ENCODE data around the gene BCORL1. TPM values are rescaled to one million over a fixed set of nuclear protein-coding genes. Genes with fewer than 3 reads are reported as not detected.
A peak's percentile ranks its signal among the peaks of the same experiment; 100 is the strongest.

The BCORL1 gene
- polyA plus RNA-seq, 1 of the 3 experiments (the other 2 are of a cell fraction), result 4.2 TPM

- TF ChIP-seq, protein P1, sequence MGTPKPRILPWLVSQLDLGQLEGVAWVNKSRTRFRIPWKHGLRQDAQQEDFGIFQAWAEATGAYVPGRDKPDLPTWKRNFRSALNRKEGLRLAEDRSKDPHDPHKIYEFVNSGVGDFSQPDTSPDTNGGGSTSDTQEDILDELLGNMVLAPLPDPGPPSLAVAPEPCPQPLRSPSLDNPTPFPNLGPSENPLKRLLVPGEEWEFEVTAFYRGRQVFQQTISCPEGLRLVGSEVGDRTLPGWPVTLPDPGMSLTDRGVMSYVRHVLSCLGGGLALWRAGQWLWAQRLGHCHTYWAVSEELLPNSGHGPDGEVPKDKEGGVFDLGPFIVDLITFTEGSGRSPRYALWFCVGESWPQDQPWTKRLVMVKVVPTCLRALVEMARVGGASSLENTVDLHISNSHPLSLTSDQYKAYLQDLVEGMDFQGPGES (IDR thresholded peaks at IDR 0.05; ENCODE audit: low read depth, low read length), result no peak
- no peak for TF ChIP-seq RAD21 (IDR thresholded peaks at IDR 0.05; ENCODE audit: low read length)
- no peak for TF ChIP-seq MXI1 (IDR thresholded peaks at IDR 0.05; ENCODE audit: low read depth, low read length)
- no peak for TF ChIP-seq SMC3 (IDR thresholded peaks at IDR 0.05; ENCODE audit: low read depth, low read length)
- TF ChIP-seq YY1 (IDR thresholded peaks at IDR 0.05; ENCODE audit: low read depth), result no peak
- TF ChIP-seq FOXJ3 (CRISPR knock-in tag; IDR thresholded peaks at IDR 0.05), result no peak
These were observed 609 bp upstream of the BCORL1 start (continued) for GRCh38 chrX:129981752-129982299.

DNA sequence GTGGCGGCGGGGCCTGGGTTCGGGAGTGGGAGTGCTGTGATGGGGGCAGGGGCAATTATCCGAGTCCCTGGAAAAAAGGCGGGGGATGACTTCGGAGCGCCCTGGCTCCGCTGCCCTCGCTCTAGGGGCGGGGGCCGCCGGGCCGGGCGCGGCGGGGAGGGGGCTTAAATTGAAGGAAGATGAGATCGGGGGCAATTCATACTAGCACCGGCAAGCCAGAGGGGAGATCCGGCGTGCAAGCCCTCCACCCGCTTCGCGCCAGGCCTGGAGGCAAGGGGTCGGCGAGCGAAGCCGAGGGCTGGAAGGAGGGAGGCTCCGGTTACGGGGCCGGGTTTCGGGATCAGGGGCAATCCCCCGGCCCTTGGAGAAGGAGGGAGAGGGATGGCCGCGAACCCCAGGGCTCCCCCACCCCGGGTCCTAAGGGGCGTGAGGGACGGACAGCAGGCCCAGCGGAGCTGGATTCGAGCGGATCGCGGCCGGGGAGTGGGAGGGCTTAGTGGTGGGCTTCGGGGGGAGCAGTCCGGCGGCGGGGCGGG lies 1.2 kb downstream of the BCORL1 start:
- Histone ChIP-seq H3K9ac (no peak overlapping the region), H3K79me2 (ENCODE audit: insufficient read depth) (peaks cover 21% of the 10 kb centered on the region), H3K4me2 (no peak overlapping the region), H3K27ac (ENCODE audit: low read depth in 2 of 2, low read length in 1 of 2) (0 out of 4 replicates have a peak overlapping the region, but pooled peaks of 1 of the 2 experiments have one; percentile 60), H3K4me3 (ENCODE audit: low read depth in 2 of 2, low read length in 1 of 2) (no peak overlapping the region), H3K9me2 (no peaks in the 10 kb centered on the region), H2AFZ (ENCODE audit: low read depth) (no peak overlapping the region), H3K27me3 (ENCODE audit: insufficient read depth) (peaks cover 7% of the 10 kb centered on the region; the same call in 1 of the 2 replicates), H3K36me3 (replicated peaks in 1 of 2; ENCODE audit: control insufficient read depth in 1 of 2, insufficient read depth in 2 of 2, low read length in 1 of 2) (no peaks in the 10 kb centered on the region), H3F3A (replicated peaks; ENCODE audit: insufficient read depth) (peaks cover 8% of the 10 kb centered on the region), H3K4me1 (ENCODE audit: control insufficient read depth in 1 of 2, insufficient read depth in 2 of 2, low read depth in 1 of 2, low read length in 1 of 2) (no peaks in the 10 kb centered on the region; a peak in 1 of 4 replicates), H4K20me1 (ENCODE audit: insufficient read depth) (no peaks in the 10 kb centered on the region), H3K9me3 (no peaks in the 10 kb centered on the region)
- WGBS (ENCODE audit: low lambda C conversion rate), result 2% methylated on average over 20 of the region's 48 CpGs
- ChIA-PET CTCF (interaction anchor here (1.2 kb wide), 1 partner anchor 53 kb away, joined by 4 read pairs; no protein-coding TSS in a partner anchor), POLR2A (interaction anchor here (0.6 to 0.9 kb wide), 2 partner anchors 52 to 219 kb away, joined by 3 read pairs; no protein-coding TSS in a partner anchor)
- peak; percentile 80 for DNase-seq
- TF ChIP-seq NRF1 (IDR thresholded peaks at IDR 0.05; ENCODE audit: low read depth, low read length) (no peak), YY1 (IDR thresholded peaks at IDR 0.05; ENCODE audit: low read depth) (no peak), EZH2phosphoT487 (IDR thresholded peaks at IDR 0.05; ENCODE audit: borderline replicate concordance, low read depth) (no peak), TEAD4 (IDR thresholded peaks at IDR 0.05; ENCODE audit: borderline replicate concordance, insufficient read depth) (no peak), NFIC (IDR thresholded peaks at IDR 0.05; ENCODE audit: borderline replicate concordance) (no peak), MEF2A (IDR thresholded peaks at IDR 0.05; ENCODE audit: borderline replicate concordance, low read depth) (no peak), FOSL2 (IDR thresholded peaks at IDR 0.05; ENCODE audit: borderline replicate concordance, low read depth) (no peak), GATA2 (CRISPR knock-in tag; IDR thresholded peaks at IDR 0.05) (no peak), RAD21 (IDR thresholded peaks at IDR 0.05; ENCODE audit: low read length) (no peak), RFX5 (IDR thresholded peaks at IDR 0.05; ENCODE audit: low read length) (no peak), POLR2AphosphoS5 (IDR thresholded peaks at IDR 0.05; ENCODE audit: low read depth, low read length) (no peak), RXRA (IDR thresholded peaks at IDR 0.05; ENCODE audit: borderline replicate concordance, low read depth) (no peak), ELF1 (IDR thresholded peaks at IDR 0.05) (no peak), GABPA (IDR thresholded peaks at IDR 0.05; ENCODE audit: low read depth) (no peak), SIN3A (IDR thresholded peaks at IDR 0.05; ENCODE audit: borderline replicate concordance, low read depth, low read length) (no peak)
- TF ChIP-seq, protein P2, sequence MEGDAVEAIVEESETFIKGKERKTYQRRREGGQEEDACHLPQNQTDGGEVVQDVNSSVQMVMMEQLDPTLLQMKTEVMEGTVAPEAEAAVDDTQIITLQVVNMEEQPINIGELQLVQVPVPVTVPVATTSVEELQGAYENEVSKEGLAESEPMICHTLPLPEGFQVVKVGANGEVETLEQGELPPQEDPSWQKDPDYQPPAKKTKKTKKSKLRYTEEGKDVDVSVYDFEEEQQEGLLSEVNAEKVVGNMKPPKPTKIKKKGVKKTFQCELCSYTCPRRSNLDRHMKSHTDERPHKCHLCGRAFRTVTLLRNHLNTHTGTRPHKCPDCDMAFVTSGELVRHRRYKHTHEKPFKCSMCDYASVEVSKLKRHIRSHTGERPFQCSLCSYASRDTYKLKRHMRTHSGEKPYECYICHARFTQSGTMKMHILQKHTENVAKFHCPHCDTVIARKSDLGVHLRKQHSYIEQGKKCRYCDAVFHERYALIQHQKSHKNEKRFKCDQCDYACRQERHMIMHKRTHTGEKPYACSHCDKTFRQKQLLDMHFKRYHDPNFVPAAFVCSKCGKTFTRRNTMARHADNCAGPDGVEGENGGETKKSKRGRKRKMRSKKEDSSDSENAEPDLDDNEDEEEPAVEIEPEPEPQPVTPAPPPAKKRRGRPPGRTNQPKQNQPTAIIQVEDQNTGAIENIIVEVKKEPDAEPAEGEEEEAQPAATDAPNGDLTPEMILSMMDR (IDR thresholded peaks at IDR 0.05), result no peak
- TF ChIP-seq, protein P3, sequence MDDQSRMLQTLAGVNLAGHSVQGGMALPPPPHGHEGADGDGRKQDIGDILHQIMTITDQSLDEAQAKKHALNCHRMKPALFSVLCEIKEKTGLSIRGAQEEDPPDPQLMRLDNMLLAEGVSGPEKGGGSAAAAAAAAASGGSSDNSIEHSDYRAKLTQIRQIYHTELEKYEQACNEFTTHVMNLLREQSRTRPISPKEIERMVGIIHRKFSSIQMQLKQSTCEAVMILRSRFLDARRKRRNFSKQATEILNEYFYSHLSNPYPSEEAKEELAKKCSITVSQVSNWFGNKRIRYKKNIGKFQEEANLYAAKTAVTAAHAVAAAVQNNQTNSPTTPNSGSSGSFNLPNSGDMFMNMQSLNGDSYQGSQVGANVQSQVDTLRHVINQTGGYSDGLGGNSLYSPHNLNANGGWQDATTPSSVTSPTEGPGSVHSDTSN (IDR thresholded peaks at IDR 0.05), result no peak

Data from SK-N-SH (cell line).